Right ventricle myocardium inferior (tissue), 1 donor: Measurements from ENCODE around the gene FBXL16. TPM values are rescaled to one million over a fixed set of nuclear protein-coding genes. Genes with fewer than 3 reads are reported as not detected.

Source experiments
- total RNA-seq: library from RNA; stranded (reverse); fragmentation: NEBNext Ultra II Directional; extraction: Animal tissue kit (Norgen Biotek cat#: 25700); gene quantifications from one replicate; pipeline ENCODE4 v1.2.1, GENCODE V29; 2021
- donor health status: DM: no; HTN: yes; CAD: no; lungs with severe emphysema.

FBXL16 gene
- total RNA-seq, 1 donor from 2014 or later = not detected

Other genes starting within 250 kb of the FBXL16 start
- gene CAPN15, start 178.1 kb downstream of the FBXL16 start, total RNA-seq = 16.8 TPM
- not detected for gene PRR35, start 145.4 kb downstream of the FBXL16 start, total RNA-seq
- gene NHLRC4, start 138.8 kb downstream of the FBXL16 start, total RNA-seq = 0.57 TPM
- gene PIGQ, start 135.8 kb downstream of the FBXL16 start, total RNA-seq = 16.6 TPM
- 8.8 TPM for gene RAB40C, start 115.7 kb downstream of the FBXL16 start, total RNA-seq
- 0.16 TPM for gene WFIKKN1, start 74.8 kb downstream of the FBXL16 start, total RNA-seq
- gene METTL26, start 69.5 kb downstream of the FBXL16 start, total RNA-seq = 53.5 TPM
- gene MCRIP2, start 64.0 kb downstream of the FBXL16 start, total RNA-seq = 194 TPM
- gene WDR90, start 56.4 kb downstream of the FBXL16 start, total RNA-seq = 7.7 TPM
- gene RHOT2, start 37.7 kb downstream of the FBXL16 start, total RNA-seq = 86.0 TPM
- 2.1 TPM for gene RHBDL1, start 30.1 kb downstream of the FBXL16 start, total RNA-seq
- 120 TPM for gene STUB1, start 25.4 kb downstream of the FBXL16 start, total RNA-seq
- 46.4 TPM for gene JMJD8, start 21.5 kb downstream of the FBXL16 start, total RNA-seq
- gene WDR24, start 15.4 kb downstream of the FBXL16 start, total RNA-seq = 7.8 TPM
- 60.4 TPM for gene METRN, start 9.3 kb upstream of the FBXL16 start, total RNA-seq
- 29.1 TPM for gene ANTKMT, start 15.3 kb upstream of the FBXL16 start, total RNA-seq
- 0.49 TPM for gene CCDC78, start 20.6 kb upstream of the FBXL16 start, total RNA-seq
- gene HAGHL, start 21.3 kb upstream of the FBXL16 start, total RNA-seq = 18.7 TPM
- gene CIAO3, start 35.2 kb upstream of the FBXL16 start, total RNA-seq = 32.2 TPM
- 1.9 TPM for gene MSLN, start 54.9 kb upstream of the FBXL16 start, total RNA-seq
- gene RPUSD1, start 82.6 kb upstream of the FBXL16 start, total RNA-seq = 9.7 TPM
- gene CHTF18, start 82.8 kb upstream of the FBXL16 start, total RNA-seq = 6.4 TPM
- not detected for gene GNG13, start 94.9 kb upstream of the FBXL16 start, total RNA-seq